Uterus (tissue), 4 donors: ENCODE data around the gene KRT75. TPM values are rescaled to one million over a fixed set of nuclear protein-coding genes. Genes with fewer than 3 reads are reported as not detected.

Source experiments
- DNase-seq, 2 donors: peaks; one replicate each; pipeline ENCODE4 v3.0.0-alpha.2; 2019 to 2020
- H3K27ac ChIP-seq, 2 donors: fragments of 200-600 bp; sonication (generic); 1 replicate in 1 of 2; 2 replicates in 1 of 2; pipeline ENCODE4 v1.5.1; 2016 to 2018
- H3K27me3 ChIP-seq, 2 donors: fragments of 200-600 bp; sonication (generic); one replicate each; pipeline ENCODE4 v1.5.1; 2018 to 2019; ENCODE audit warnings: control low read depth in 1 of 2
- H3K36me3 ChIP-seq, 2 donors: fragments of 200-600 bp; sonication (generic); one replicate each; pipeline ENCODE4 v1.5.1; 2019; ENCODE audit warnings: control low read depth in 1 of 2
- H3K4me1 ChIP-seq, 2 donors: fragments of 200-600 bp; sonication (generic); one replicate each; pipeline ENCODE4 v1.5.1; 2018 to 2019; ENCODE audit warnings: control low read depth in 1 of 2
- H3K4me3 ChIP-seq, 2 donors: fragments of 200-600 bp; sonication (generic); 1 replicate in 1 of 2; 2 replicates in 1 of 2; pipeline ENCODE4 v1.5.1; 2018 to 2019; ENCODE audit warnings: mild to moderate bottlenecking in 1 of 2
- H3K9me3 ChIP-seq, 2 donors: fragments of 200-600 bp; sonication (generic); one replicate each; pipeline ENCODE4 v1.5.1; 2019; ENCODE audit warnings: control low read depth in 1 of 2
- POLR2A ChIP-seq, 2 donors: fragments of 450-650 bp; IDR thresholded peaks; one replicate each; pipeline ENCODE4 v1.6.1; 2016; ENCODE audit warnings: antibody characterized with exemption in 2 of 2, mild to moderate bottlenecking in 1 of 2, moderate library complexity in 1 of 2
- intact Hi-C: fragments of 100-400 bp; cut with DNase I; formaldehyde crosslinking; loops from one replicate; pipeline ENCODE4 v1.15.1; 2023; ENCODE audit warnings: low total_unique reads
- total RNA-seq, 4 donors: library from RNA; depleted of rRNA in 3 of 4; stranded (reverse); fragments of >200 nt in 3 of 4; gene quantifications; one replicate each; pipeline versions ENCODE4 v1.1.0 to v1.2.4, GENCODE V29; 2014 to 2023
- TF ChIP-seq, protein P1 (sequence below), 4 experiments: fragments of 200-600 bp in 2 of 4; fragments of 450-650 bp in 2 of 4; sonication (generic) in 2 of 4; IDR thresholded peaks; one replicate each; pipeline ENCODE4 v1.5.1; 2016 to 2019; ENCODE audit warnings: antibody characterized with exemption in 4 of 4, mild to moderate bottlenecking in 2 of 4, moderate library complexity in 1 of 4
- donor health status: DM: yes; HTN: yes; CAD: no.

Gene KRT75
- total RNA-seq, 4 donors from 2014 or later, result not detected

DNA sequence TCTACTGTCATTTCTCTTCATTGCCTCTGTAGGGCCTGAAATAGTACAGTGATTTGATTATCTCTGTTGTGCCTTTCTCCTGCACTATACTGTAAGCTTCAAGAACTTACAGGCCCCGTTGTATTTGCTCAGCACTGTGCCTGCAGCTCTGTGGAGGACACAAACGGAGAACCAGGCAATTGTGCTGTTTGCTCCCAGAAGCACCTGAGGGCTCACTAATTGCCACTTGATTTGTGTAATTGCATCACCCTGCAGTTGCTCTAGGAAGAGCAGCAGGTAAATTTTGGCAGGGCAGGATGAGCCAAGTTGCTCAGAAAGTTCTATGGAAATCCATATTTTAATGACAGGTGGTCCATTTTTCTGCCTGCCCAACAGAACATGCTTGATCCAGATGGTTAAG lies 16.4 kb downstream of the KRT75 start:
- TF ChIP-seq, protein P1, sequence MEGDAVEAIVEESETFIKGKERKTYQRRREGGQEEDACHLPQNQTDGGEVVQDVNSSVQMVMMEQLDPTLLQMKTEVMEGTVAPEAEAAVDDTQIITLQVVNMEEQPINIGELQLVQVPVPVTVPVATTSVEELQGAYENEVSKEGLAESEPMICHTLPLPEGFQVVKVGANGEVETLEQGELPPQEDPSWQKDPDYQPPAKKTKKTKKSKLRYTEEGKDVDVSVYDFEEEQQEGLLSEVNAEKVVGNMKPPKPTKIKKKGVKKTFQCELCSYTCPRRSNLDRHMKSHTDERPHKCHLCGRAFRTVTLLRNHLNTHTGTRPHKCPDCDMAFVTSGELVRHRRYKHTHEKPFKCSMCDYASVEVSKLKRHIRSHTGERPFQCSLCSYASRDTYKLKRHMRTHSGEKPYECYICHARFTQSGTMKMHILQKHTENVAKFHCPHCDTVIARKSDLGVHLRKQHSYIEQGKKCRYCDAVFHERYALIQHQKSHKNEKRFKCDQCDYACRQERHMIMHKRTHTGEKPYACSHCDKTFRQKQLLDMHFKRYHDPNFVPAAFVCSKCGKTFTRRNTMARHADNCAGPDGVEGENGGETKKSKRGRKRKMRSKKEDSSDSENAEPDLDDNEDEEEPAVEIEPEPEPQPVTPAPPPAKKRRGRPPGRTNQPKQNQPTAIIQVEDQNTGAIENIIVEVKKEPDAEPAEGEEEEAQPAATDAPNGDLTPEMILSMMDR (IDR thresholded peaks at IDR 0.05), result no peak
- TF ChIP-seq POLR2A (IDR thresholded peaks at IDR 0.05), result no peak
- no peaks in the 10 kb centered on the region for H3K36me3 ChIP-seq
- peaks cover 0 to 10% of the 10 kb centered on the region in 2 donors for H3K4me1 ChIP-seq
- no peak overlapping the region for H3K4me3 ChIP-seq
- no peak for DNase-seq
- peak overlapping the region in 1 of 2 donors; percentile 73 for H3K27ac ChIP-seq
- intact Hi-C loops, result no loop called here
- H3K9me3 ChIP-seq, result no peaks in the 10 kb centered on the region
- H3K27me3 ChIP-seq, result no peaks in the 10 kb centered on the region

DNA sequence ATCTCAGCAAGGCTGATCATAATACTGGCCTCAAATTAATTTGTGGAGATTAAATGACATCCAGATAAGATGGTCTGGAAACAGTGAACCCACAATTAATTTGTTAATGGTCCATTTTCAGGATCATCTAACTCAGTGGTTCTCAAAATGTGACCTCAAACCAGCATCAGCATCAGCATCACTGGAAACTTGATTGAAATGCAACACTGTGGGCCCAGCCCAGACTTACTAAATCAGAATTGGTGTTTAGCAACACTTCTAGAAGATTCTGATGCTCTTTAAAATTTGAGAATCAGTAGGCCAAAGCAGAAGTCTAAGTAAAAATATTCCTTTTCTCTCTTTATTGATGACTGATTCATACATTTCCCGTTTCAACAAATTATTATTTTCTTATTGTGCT lies 17.4 kb downstream of the KRT75 start:
- no peak for DNase-seq
- no peaks in the 10 kb centered on the region for H3K27me3 ChIP-seq
- H3K27ac ChIP-seq, result peak overlapping the region; percentile 62 to 73
- TF ChIP-seq, protein P1 (IDR thresholded peaks at IDR 0.05), result no peak
- no peak for TF ChIP-seq POLR2A (IDR thresholded peaks at IDR 0.05)
- intact Hi-C loops, result no loop called here
- peaks cover 0 to 10% of the 10 kb centered on the region in 2 donors for H3K4me1 ChIP-seq
- no peaks in the 10 kb centered on the region for H3K36me3 ChIP-seq
- no peak overlapping the region for H3K4me3 ChIP-seq
- H3K9me3 ChIP-seq, result no peaks in the 10 kb centered on the region

DNA sequence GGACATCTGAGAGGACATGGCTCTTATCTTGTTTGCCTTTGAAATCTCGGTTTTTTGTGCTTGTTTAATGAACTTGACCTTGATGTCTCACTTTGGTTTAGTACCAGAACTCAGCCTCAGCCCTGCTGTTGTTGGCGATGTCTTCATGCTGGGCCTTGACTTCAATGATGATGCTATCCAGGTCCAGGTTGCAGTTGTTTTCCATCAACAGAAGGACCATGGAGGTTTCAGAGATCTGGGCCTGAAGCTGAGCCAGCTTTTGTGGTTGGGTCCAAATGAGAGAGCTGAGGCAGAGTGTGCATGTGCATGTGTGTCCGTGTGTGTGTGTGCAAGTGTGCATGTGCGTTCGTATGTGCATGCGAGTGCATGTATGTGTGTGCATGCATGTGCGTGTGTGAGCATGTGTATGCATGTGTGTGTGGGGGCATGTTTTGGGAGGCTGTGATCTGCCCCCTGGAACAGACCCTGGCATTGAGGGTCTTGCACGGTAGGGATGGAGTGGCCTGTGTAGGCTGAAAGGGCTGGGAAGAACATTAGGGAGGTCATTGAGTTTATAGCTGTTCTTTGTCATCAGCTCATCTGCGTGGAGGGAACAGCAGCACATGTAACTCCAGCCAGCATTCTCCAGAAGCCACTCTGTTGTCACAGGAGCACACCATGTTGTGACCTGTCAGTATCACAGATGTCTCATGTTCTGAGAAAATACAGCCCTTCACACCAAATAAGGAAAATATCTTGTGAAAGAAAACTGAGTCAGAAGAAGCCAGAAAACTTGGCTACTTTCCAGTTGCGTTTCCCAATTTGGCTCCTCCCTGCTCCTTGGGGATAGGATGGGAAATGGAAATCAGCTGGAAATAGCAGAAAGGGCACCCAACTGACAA lies 18.1 kb downstream of the KRT75 start:
- intact Hi-C loops, result no loop called here
- H3K4me1 ChIP-seq, result peaks cover 0 to 10% of the 10 kb centered on the region in 2 donors
- H3K36me3 ChIP-seq, result no peaks in the 10 kb centered on the region
- TF ChIP-seq, protein P1 (IDR thresholded peaks at IDR 0.05), result no peak
- no peak for TF ChIP-seq POLR2A (IDR thresholded peaks at IDR 0.05)
- DNase-seq, result peak; percentile 71 to 83
- no peak overlapping the region for H3K4me3 ChIP-seq
- H3K27me3 ChIP-seq, result no peaks in the 10 kb centered on the region
- H3K9me3 ChIP-seq, result no peaks in the 10 kb centered on the region
- peak overlapping the region; percentile 62 to 75 for H3K27ac ChIP-seq

DNA sequence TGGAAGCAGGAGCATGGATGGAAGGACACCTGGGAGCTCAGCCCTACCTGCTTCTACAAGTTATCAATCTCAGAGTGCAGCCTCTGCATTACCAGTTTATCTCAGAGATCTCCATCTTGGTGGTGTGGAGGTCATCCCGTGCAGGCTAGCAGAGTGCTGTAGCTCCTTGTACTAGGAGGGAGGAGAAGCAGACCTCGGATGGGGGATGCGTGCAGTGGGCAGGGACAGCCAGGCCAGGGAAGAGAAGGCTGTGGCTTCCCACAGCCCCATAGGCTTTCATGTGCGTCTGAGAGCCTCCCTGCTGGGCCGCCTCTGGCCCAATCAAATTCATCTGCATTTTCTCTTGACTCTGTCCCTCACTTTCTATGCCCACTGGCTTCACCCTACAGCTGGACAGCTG lies 19.2 kb downstream of the KRT75 start:
- Histone ChIP-seq H3K4me3 (no peak overlapping the region), H3K9me3 (no peaks in the 10 kb centered on the region), H3K36me3 (no peaks in the 10 kb centered on the region), H3K4me1 (peaks cover 0 to 10% of the 10 kb centered on the region in 2 donors), H3K27ac (peak overlapping the region in 1 of 2 donors; percentile 75), H3K27me3 (no peaks in the 10 kb centered on the region)
- intact Hi-C loops, result no loop called here
- TF ChIP-seq, protein P1 (IDR thresholded peaks at IDR 0.05), result no peak
- no peak for DNase-seq

DNA sequence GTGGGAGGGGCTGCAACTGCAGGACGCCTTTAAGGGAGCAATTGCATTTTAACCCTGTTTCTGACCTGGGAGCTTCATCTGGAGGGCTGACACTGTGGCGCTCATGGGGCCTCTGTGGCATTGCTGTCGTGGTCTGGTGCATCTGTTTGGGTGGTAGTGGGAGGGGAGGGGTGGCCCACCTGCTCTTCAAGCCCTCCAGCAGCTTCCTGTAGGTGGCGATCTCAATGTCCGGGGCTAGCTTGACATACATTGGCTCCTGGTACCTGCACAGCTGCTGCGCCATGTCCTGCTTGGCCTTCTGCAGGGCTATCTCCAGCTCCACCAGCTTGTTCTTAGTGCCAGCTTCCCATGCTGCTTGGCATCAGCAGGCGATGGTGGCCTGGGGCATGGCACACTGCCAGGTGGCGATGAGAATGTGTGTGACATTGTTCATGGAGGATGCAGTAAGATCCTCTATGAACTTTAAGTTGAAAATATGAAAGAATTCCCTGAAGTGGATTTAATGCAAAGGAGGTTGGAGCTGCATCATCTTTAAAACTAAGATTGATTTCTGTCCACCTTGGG lies 20.3 kb downstream of the KRT75 start:
- TF ChIP-seq, protein P1 (IDR thresholded peaks at IDR 0.05), result no peak
- TF ChIP-seq POLR2A (IDR thresholded peaks at IDR 0.05), result no peak
- intact Hi-C loops, result no loop called here

More for the DNA sequence above, 20.3 kb downstream of the KRT75 start:
- DNase-seq, result no peak
- H3K27me3 ChIP-seq, result no peaks in the 10 kb centered on the region
- no peaks in the 10 kb centered on the region for H3K9me3 ChIP-seq
- no peak overlapping the region for H3K27ac ChIP-seq
- no peaks in the 10 kb centered on the region for H3K36me3 ChIP-seq
- H3K4me1 ChIP-seq, result peaks cover 0 to 10% of the 10 kb centered on the region in 2 donors
- H3K4me3 ChIP-seq, result no peak overlapping the region
